ENCODE results near the gene STARD6.

- TF ChIP-seq CTCF (IDR thresholded peaks at IDR 0.05; ENCODE audit: low read length) (no peak), EZH2 (IDR thresholded peaks at IDR 0.05; ENCODE audit: borderline replicate concordance, low read length) (no peak)
Measured at GRCh38 chr18:54316071-54316820, 41.4 kb downstream of the STARD6 start.

Data from OCI-LY1 (cell line).